Heart left ventricle (tissue), 16 donors: ENCODE measurements around the gene PCDHB4. TPM values are rescaled to one million over a fixed set of nuclear protein-coding genes. Genes with fewer than 3 reads are reported as not detected.
"Not testable (repeated sequence)": the region's sequence is repeated elsewhere in the genome, so short reads cannot be mapped to it uniquely, and the experiment has no call there.

Source experiments
- ATAC-seq, 4 donors: fragments of 200-7000 bp; cut with Tn5 transposase; one replicate each; pipeline ENCODE4 v1.9.1; 2020 to 2022; ENCODE audit warnings: moderate library complexity in 4 of 4, mild to moderate bottlenecking in 3 of 4, moderate number of reproducible peaks in 1 of 4
- DNase-seq, 5 donors: peaks; one replicate each; pipeline ENCODE4 v3.0.0-alpha.2; 2020
- H3K27ac ChIP-seq, 12 donors: fragments of 200-600 bp; sonication (generic) in 4 of 12; one replicate each; pipeline versions ENCODE4 v1.5.0 to v1.8.0; 2016 to 2022; ENCODE audit warnings: mild to moderate bottlenecking in 2 of 12
- H3K27me3 ChIP-seq, 9 donors: fragments of 200-600 bp; sonication (generic) in 2 of 9; one replicate each; pipeline versions ENCODE4 v1.5.1 to v1.8.0; 2016 to 2022; ENCODE audit warnings: mild to moderate bottlenecking in 3 of 9
- H3K36me3 ChIP-seq, 9 donors: fragments of 200-600 bp; sonication (generic) in 2 of 9; one replicate each; pipeline versions ENCODE4 v1.5.0 to v1.8.0; 2018 to 2022; ENCODE audit warnings: mild to moderate bottlenecking in 2 of 9
- H3K4me1 ChIP-seq, 12 donors: fragments of 200-600 bp; sonication (generic) in 4 of 12; one replicate each; pipeline versions ENCODE4 v1.5.0 to v1.8.0; 2016 to 2022; ENCODE audit warnings: mild to moderate bottlenecking in 3 of 12
- H3K4me3 ChIP-seq, 12 donors: fragments of 200-600 bp; sonication (generic) in 4 of 12; one replicate each; pipeline versions ENCODE4 v1.5.0 to v1.8.0; 2017 to 2022; ENCODE audit warnings: mild to moderate bottlenecking in 9 of 12, moderate library complexity in 4 of 12
- H3K9me3 ChIP-seq, 12 donors: fragments of 200-600 bp; sonication (generic) in 4 of 12; one replicate each; pipeline versions ENCODE4 v1.5.0 to v1.8.0; 2016 to 2022; ENCODE audit warnings: mild to moderate bottlenecking in 1 of 12
- POLR2A ChIP-seq, 2 donors: fragments of 450-650 bp; IDR thresholded peaks; one replicate each; pipeline ENCODE4 v1.6.1; 2017; ENCODE audit warnings: antibody characterized with exemption in 2 of 2, mild to moderate bottlenecking in 2 of 2, moderate library complexity in 2 of 2
- WGBS, 4 donors: extraction: QIAGEN DNeasy Blood & Tissue Kit in 2 of 4; methylation state at CpG; one replicate each; pipeline versions ENCODE4 v1.1.5 to v1.1.7; 2013 to 2018; 5-methylcytosine and 5-hydroxymethylcytosine counted together
- intact Hi-C, 10 donors: fragments of 100-400 bp; cut with DNase I; formaldehyde crosslinking; loops; one replicate each; pipeline versions ENCODE4 v1.11.1 to v1.14.2; 2022
- polyA plus RNA-seq, 2 donors: library from polyadenylated mRNA; stranded (reverse); fragments of 200-250 nt; gene quantifications; one replicate each; pipeline ENCODE4 v1.2.3, GENCODE V29; 2013
- total RNA-seq, 9 donors: library from RNA; depleted of rRNA in 2 of 9; stranded (reverse); fragments of >200 nt in 2 of 9; fragmentation: NEBNext Ultra II Directional in 3 of 9; extraction: Animal tissue kit (Norgen Biotek cat#: 25700) in 3 of 9; gene quantifications; one replicate each; pipeline versions ENCODE4 v1.1.0 to v1.2.4, GENCODE V29; 2016 to 2023
- TF ChIP-seq, protein P1 (sequence below), 12 donors: fragments of 200-600 bp; sonication (generic) in 4 of 12; IDR thresholded peaks; one replicate each; pipeline versions ENCODE4 v1.5.0 to v1.8.0; 2018 to 2022; ENCODE audit warnings: antibody characterized with exemption in 12 of 12, mild to moderate bottlenecking in 5 of 12
- donor health status: ischemic (EF 13 %, LVEDD 7.1; RV severe dilation, severe dysfunction).
- donor health status: healthy with polysubstance abuse.
- donor health status: DM: no; HTN: yes; CAD: no.
- donor health status: DM: no; HTN: no; CAD: no.
- donor health status: ischemic (EF 25% LVEDD 6.9; RV normal size, moderate dysfunction).
- donor health status: ischemic (EF 25% LVEDD 5.7; RV mildly dilated, moderate dysfunction).
- donor health status: healthy.
- donor health status: DM: yes; HTN: yes; CAD: no.
- donor health status: ischemic (EF 35%, LVEDD 5.7; RV mildly dilated, moderate dysfunction).
- donor health status: nonischemic (EF 11% LVEDD 7.7; RV severe dilation, severe dysfunction).
- donor health status: DM: yes; HTN: yes; CAD: no.
- donor health status: PGD.
- donor health status: ischemic (EF 29% LVEDD 5.4; RV normal size, mild dysfunction).
- donor health status: nonischemic (EF 23%, LVEDD 6.1; RV moderate dilation, normal function).

Gene PCDHB4
- total and polyA plus RNA-seq, 11 donors, result 0.30 to 2.8 (median 1.4) TPM

- TF ChIP-seq, protein P1, sequence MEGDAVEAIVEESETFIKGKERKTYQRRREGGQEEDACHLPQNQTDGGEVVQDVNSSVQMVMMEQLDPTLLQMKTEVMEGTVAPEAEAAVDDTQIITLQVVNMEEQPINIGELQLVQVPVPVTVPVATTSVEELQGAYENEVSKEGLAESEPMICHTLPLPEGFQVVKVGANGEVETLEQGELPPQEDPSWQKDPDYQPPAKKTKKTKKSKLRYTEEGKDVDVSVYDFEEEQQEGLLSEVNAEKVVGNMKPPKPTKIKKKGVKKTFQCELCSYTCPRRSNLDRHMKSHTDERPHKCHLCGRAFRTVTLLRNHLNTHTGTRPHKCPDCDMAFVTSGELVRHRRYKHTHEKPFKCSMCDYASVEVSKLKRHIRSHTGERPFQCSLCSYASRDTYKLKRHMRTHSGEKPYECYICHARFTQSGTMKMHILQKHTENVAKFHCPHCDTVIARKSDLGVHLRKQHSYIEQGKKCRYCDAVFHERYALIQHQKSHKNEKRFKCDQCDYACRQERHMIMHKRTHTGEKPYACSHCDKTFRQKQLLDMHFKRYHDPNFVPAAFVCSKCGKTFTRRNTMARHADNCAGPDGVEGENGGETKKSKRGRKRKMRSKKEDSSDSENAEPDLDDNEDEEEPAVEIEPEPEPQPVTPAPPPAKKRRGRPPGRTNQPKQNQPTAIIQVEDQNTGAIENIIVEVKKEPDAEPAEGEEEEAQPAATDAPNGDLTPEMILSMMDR (IDR thresholded peaks at IDR 0.05), result no peak
- TF ChIP-seq POLR2A (IDR thresholded peaks at IDR 0.05), result no peak
- H3K4me3 ChIP-seq, result no peak overlapping the region
- H3K27me3 ChIP-seq, result peaks cover 0 to 13% (median 0%) of the 10 kb centered on the region in 9 donors
- WGBS, 4 donors, result 28 to 48% (median 42%) methylated on average over 2 of the region's 2 CpGs
- no peaks in the 10 kb centered on the region for H3K36me3 ChIP-seq
- no peak for DNase-seq
- H3K9me3 ChIP-seq, result peaks cover 0 to 91% (median 24%) of the 10 kb centered on the region in 12 donors
- intact Hi-C loops, result no loop called here
- H3K4me1 ChIP-seq, result no peaks in the 10 kb centered on the region
- no peak overlapping the region for H3K27ac ChIP-seq
- no peak for ATAC-seq
Observed at GRCh38 chr5:141119250-141119649, 2.4 kb upstream of the PCDHB4 start.

DNA sequence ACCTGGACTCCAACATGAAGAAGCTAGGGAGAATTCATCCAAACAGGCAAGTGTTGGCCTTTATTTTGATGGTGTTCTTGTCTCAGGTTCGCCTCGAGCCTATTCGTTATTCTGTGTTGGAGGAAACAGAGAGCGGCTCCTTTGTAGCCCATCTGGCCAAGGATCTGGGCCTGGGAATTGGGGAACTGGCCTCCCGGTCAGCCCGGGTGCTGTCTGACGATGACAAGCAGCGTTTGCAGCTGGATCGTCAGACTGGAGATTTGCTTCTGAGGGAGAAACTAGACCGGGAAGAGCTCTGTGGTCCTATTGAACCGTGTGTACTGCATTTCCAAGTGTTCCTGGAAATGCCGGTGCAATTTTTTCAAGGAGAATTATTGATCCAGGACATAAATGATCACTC, 367 bp downstream of the PCDHB4 start:
- H3K27me3 ChIP-seq, result peaks cover 0 to 13% (median 0%) of the 10 kb centered on the region in 9 donors
- intact Hi-C loops, result no loop called here
- no peaks in the 10 kb centered on the region for H3K4me1 ChIP-seq
- WGBS, 4 donors, result 33 to 55% (median 37%) methylated on average over 12 of the region's 12 CpGs
- TF ChIP-seq, protein P1 (IDR thresholded peaks at IDR 0.05), result no peak
- TF ChIP-seq POLR2A (IDR thresholded peaks at IDR 0.05), result no peak
- DNase-seq (peak in 1 of 5 donors; percentile 47), ATAC-seq (peak in 1 of 4 donors; percentile 16)
- H3K4me3 ChIP-seq, result peak overlapping the region in 10 of 12 donors; percentile 11 to 52 (median 40)
- H3K36me3 ChIP-seq, result no peaks in the 10 kb centered on the region
- peaks cover 0 to 82% (median 6%) of the 10 kb centered on the region in 12 donors for H3K9me3 ChIP-seq
- H3K27ac ChIP-seq, result peak overlapping the region in 2 of 12 donors; percentile 26

DNA sequence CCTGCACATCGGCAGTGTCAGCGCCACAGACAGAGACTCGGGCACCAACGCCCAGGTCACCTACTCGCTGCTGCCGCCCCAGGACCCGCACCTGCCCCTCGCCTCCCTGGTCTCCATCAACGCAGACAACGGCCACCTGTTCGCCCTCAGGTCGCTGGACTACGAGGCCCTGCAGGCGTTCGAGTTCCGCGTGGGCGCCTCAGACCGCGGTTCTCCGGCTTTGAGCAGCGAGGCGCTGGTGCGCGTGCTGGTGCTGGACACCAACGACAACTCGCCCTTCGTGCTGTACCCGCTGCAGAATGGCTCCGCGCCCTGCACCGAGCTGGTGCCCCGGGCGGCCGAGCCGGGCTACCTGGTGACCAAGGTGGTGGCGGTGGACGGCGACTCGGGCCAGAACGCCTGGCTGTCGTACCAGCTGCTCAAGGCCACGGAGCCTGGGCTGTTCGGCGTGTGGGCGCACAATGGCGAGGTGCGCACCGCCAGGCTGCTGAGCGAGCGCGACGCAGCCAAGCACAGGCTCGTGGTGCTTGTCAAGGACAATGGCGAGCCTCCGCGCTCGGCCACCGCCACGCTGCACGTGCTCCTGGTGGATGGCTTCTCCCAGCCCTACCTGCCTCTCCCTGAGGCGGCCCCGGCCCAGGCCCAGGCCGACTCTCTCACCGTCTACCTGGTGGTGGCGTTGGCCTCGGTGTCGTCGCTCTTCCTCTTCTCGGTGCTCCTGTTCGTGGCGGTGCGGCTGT, 1.9 kb downstream of the PCDHB4 start:
- H3K4me1 ChIP-seq, H3K27ac ChIP-seq, DNase-seq, intact Hi-C loops, ATAC-seq, H3K4me3 ChIP-seq, H3K36me3 ChIP-seq: not testable (repeated sequence)
- 30 to 41% (median 36%) methylated on average over 16 to 66 of the region's 73 CpGs for WGBS, 4 donors
- H3K27me3 ChIP-seq, result peaks cover 0 to 13% (median 2%) of the 10 kb centered on the region in 9 donors
- peaks cover 0 to 83% (median 6%) of the 10 kb centered on the region in 12 donors for H3K9me3 ChIP-seq

DNA sequence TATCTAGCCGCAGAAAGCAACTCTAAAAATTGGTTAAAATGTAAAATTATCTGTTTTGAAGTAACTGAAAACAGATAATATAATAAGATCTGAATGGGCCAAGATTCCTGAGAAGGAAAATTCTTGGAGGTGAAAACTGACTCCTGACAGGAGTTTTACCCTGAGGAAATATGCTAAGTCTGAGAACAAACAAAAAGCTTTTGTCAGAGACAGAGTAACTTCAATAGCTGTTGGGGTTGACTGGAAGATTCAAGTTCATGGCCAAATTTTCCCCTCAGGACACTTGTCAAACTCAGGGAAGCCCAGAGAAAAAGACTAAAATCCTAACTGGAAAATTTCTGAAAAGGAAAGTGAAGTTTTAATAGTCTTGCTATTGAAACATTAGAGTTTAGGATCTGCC, 5.7 kb downstream of the PCDHB4 start:
- no peak for DNase-seq
- no peaks in the 10 kb centered on the region for H3K4me1 ChIP-seq
- no peak overlapping the region for H3K27ac ChIP-seq
- WGBS, 4 donors, result 85 to 92% (median 88%) methylated on average over 1 of the region's 1 CpG
- no peak overlapping the region for H3K4me3 ChIP-seq
- H3K36me3 ChIP-seq, result no peaks in the 10 kb centered on the region
- H3K27me3 ChIP-seq, result peaks cover 0 to 9% (median 0%) of the 10 kb centered on the region in 9 donors
- intact Hi-C loops, result no loop called here
- H3K9me3 ChIP-seq, result peaks cover 0 to 86% (median 7%) of the 10 kb centered on the region in 12 donors
- TF ChIP-seq, protein P1 (IDR thresholded peaks at IDR 0.05), result no peak
- TF ChIP-seq POLR2A (IDR thresholded peaks at IDR 0.05), result no peak
- ATAC-seq, result no peak
